GM12878 (cell line): ENCODE measurements around the gene LAMP1. TPM values are rescaled to one million over a fixed set of nuclear protein-coding genes. Genes with fewer than 3 reads are reported as not detected.
A peak's percentile ranks its signal among the peaks of the same experiment; 100 is the strongest.

ENCODE experiments used
- ATF7 ChIP-seq: fragments of 450-650 bp; IDR thresholded peaks from 2 replicates; pipeline ENCODE4 v1.6.1; 2016; ENCODE audit warnings: low read depth, mild to moderate bottlenecking
- BHLHE40 ChIP-seq, 2 experiments: fragments of 450-650 bp in 1 of 2; IDR thresholded peaks; 2 replicates each; pipeline ENCODE4 v1.6.1; 2011 to 2017; ENCODE audit warnings: low read depth in 2 of 2, borderline replicate concordance in 1 of 2, improper control_type of control experiment in 1 of 2, low read length in 1 of 2, mild to moderate bottlenecking in 1 of 2
- CBX3 ChIP-seq: fragments of 200-600 bp; sonication (generic); IDR thresholded peaks from 2 replicates; pipeline ENCODE4 v1.6.1; 2016; ENCODE audit warnings: low read depth, borderline replicate concordance
- CHD2 ChIP-seq: IDR thresholded peaks from 2 replicates; pipeline ENCODE4 v1.6.1; 2011; ENCODE audit warnings: low read depth, low read length, improper control_type of control experiment, borderline replicate concordance
- EED ChIP-seq: sonication (generic); IDR thresholded peaks from 2 replicates; pipeline ENCODE4 v1.6.1; 2016; ENCODE audit warnings: antibody characterized with exemption, low read depth
- EGR1 ChIP-seq, 2 experiments: IDR thresholded peaks; 1 replicate in 1 of 2; 2 replicates in 1 of 2; pipeline ENCODE4 v1.6.1; 2011 to 2012; ENCODE audit warnings: low read depth in 2 of 2, low read length in 2 of 2, borderline replicate concordance in 1 of 2, mild to moderate bottlenecking in 1 of 2, moderate library complexity in 1 of 2
- ESRRA ChIP-seq: IDR thresholded peaks from 2 replicates; pipeline ENCODE4 v1.6.1; 2012; ENCODE audit warnings: mild to moderate bottlenecking, low read length, improper control_type of control experiment
- EZH2 ChIP-seq: IDR thresholded peaks from 2 replicates; pipeline ENCODE4 v1.6.1; 2012; ENCODE audit warnings: low read depth, mild to moderate bottlenecking, control low read depth, inconsistent platforms, low read length, borderline replicate concordance; ENCODE audit not compliant: control insufficient read depth
- FOS ChIP-seq: IDR thresholded peaks from 3 replicates; pipeline ENCODE4 v1.6.1; 2011; ENCODE audit warnings: borderline replicate concordance; ENCODE audit not compliant: insufficient read length; ENCODE audit errors: extremely low read depth
- FOXM1 ChIP-seq: IDR thresholded peaks from 2 replicates; pipeline ENCODE4 v1.6.1; 2012; ENCODE audit warnings: low read depth, mild to moderate bottlenecking, inconsistent platforms, low read length, moderate library complexity
- GATAD2B ChIP-seq: fragments of 450-650 bp; conservative IDR thresholded peaks from 2 replicates; pipeline ENCODE4 v1.6.1; 2017; ENCODE audit warnings: low read depth, mild to moderate bottlenecking, moderate library complexity
- JUNB ChIP-seq: IDR thresholded peaks from 2 replicates; pipeline ENCODE4 v1.6.1; 2016; ENCODE audit warnings: antibody characterized with exemption, mild to moderate bottlenecking
- KDM1A ChIP-seq: fragments of 200-600 bp; sonication (generic); IDR thresholded peaks from 2 replicates; pipeline ENCODE4 v1.6.1; 2016; ENCODE audit warnings: borderline replicate concordance
- MAX ChIP-seq: IDR thresholded peaks from 2 replicates; pipeline ENCODE4 v1.6.1; 2012; ENCODE audit warnings: low read depth, low read length, improper control_type of control experiment
- NR2C1 ChIP-seq: fragments of 450-650 bp; IDR thresholded peaks from 2 replicates; pipeline ENCODE4 v1.6.1; 2017; ENCODE audit warnings: antibody characterized with exemption, mild to moderate bottlenecking, moderate library complexity
- NR2F1 ChIP-seq: fragments of 450-650 bp; conservative IDR thresholded peaks from 2 replicates; pipeline ENCODE4 v1.6.1; 2017; ENCODE audit warnings: mild to moderate bottlenecking
- POU2F2 ChIP-seq: IDR thresholded peaks from 3 replicates; pipeline ENCODE4 v1.6.1; 2011; ENCODE audit warnings: low read depth, mild to moderate bottlenecking, low read length, borderline replicate concordance
- RUNX3 ChIP-seq: IDR thresholded peaks from 2 replicates; pipeline ENCODE4 v1.6.1; 2012; ENCODE audit warnings: low read length, inconsistent platforms
- SIX5 ChIP-seq: IDR thresholded peaks from 2 replicates; pipeline ENCODE4 v1.6.1; 2011; ENCODE audit warnings: mild to moderate bottlenecking, low read depth, low read length, moderate library complexity; ENCODE audit not compliant: severe bottlenecking
- SMARCA5 ChIP-seq: fragments of 450-650 bp; IDR thresholded peaks from 2 replicates; pipeline ENCODE4 v1.6.1; 2017; ENCODE audit warnings: mild to moderate bottlenecking
- SP1 ChIP-seq: IDR thresholded peaks from one replicate; pipeline ENCODE4 v1.6.1; 2011; ENCODE audit warnings: low read depth, low read length
- SREBF1 ChIP-seq: IDR thresholded peaks from 2 replicates; pipeline ENCODE4 v1.6.1; 2012; ENCODE audit warnings: mild to moderate bottlenecking, low read length
- TBL1XR1 ChIP-seq: IDR thresholded peaks from 2 replicates; pipeline ENCODE4 v1.6.1; 2012; ENCODE audit warnings: low read depth, low read length, improper control_type of control experiment
- TCF7 ChIP-seq: IDR thresholded peaks from 2 replicates; pipeline ENCODE4 v1.6.1; 2014; ENCODE audit warnings: antibody characterized with exemption, borderline replicate concordance
- WRNIP1 ChIP-seq: IDR thresholded peaks from 2 replicates; pipeline ENCODE4 v1.6.1; 2011; ENCODE audit warnings: low read depth, low read length, improper control_type of control experiment, borderline replicate concordance
- polyA plus RNA-seq, 11 experiments: library from polyadenylated mRNA; depleted of rRNA in 4 of 11; unstranded in 6 of 11; stranded (reverse) in 5 of 11; fragments of >200 nt; fragmentation: Nextera tagmentation in 4 of 11; fragmentation: Illumina TruSeq in 1 of 11; extraction: Ambion mirVana in 4 of 11; extraction: Trizol in 1 of 11; gene quantifications; 1 replicate in 1 of 11; 2 replicates in 10 of 11; pipeline versions ENCODE4 v1.2.1 to v1.2.3, GENCODE V29; 2011 to 2016; ENCODE audit warnings: inconsistent platforms in 2 of 11, missing spikeins in 2 of 11, low read depth in 1 of 11
- total RNA-seq, 4 experiments: library from RNA; depleted of rRNA in 3 of 4; stranded (reverse); fragments of >200 nt in 3 of 4; fragmentation: Illumina TruSeq in 1 of 4; extraction: Trizol in 1 of 4; gene quantifications; 2 replicates each; pipeline versions ENCODE4 v1.2.1 to v1.2.3, GENCODE V29; 2013 to 2021
- TF ChIP-seq, protein P1 (sequence below): fragments of 450-650 bp; IDR thresholded peaks from 2 replicates; pipeline ENCODE4 v1.6.1; 2017; ENCODE audit warnings: low read depth, mild to moderate bottlenecking, moderate library complexity
- TF ChIP-seq, protein P2 (sequence below): IDR thresholded peaks from 2 replicates; pipeline ENCODE4 v1.6.1; 2011; ENCODE audit warnings: low read depth, mild to moderate bottlenecking, low read length, moderate library complexity, borderline replicate concordance; ENCODE audit errors: extremely low read depth

LAMP1 gene
- total and polyA plus RNA-seq, 10 of the 15 experiments (the other 5 are each of a cell fraction or from before 2014, with no cell fraction given) = 2.5 to 83.0 (median 32.7) TPM

- TF ChIP-seq BHLHE40 (IDR thresholded peaks at IDR 0.05; ENCODE audit: borderline replicate concordance in 1 of 2, low read depth in 2 of 2, low read length in 1 of 2) (peak in 1 of 2 experiments; percentile 30; a peak in 2 of 4 replicates), SREBF1 (no peak), ATF7 (peak; percentile 83), WRNIP1 (no peak), NR2F1 (peak; percentile 89), CBX3 (no peak), MAX (no peak), KDM1A (no peak), FOXM1 (no peak; the same call in 1 of the 2 replicates), JUNB (peak; percentile 60), TBL1XR1 (no peak), POU2F2 (no peak), GATAD2B (no peak), NR2C1 (no peak), SP1 (no peak), EED (0 out of 2 replicates have a peak, but pooled peaks have one; percentile 20), FOS (no peak), TCF7 (no peak), EGR1 (IDR thresholded peaks at IDR 0.05; ENCODE audit: borderline replicate concordance in 1 of 2, low read depth in 2 of 2, low read length in 2 of 2) (peak in 1 of 2 experiments; percentile 65; a peak in 1 of 3 replicates), ESRRA (no peak), SMARCA5 (no peak), RUNX3 (peak; percentile 61), SIX5 (no peak), EZH2 (no peak), CHD2 (no peak)
- TF ChIP-seq, protein P1, sequence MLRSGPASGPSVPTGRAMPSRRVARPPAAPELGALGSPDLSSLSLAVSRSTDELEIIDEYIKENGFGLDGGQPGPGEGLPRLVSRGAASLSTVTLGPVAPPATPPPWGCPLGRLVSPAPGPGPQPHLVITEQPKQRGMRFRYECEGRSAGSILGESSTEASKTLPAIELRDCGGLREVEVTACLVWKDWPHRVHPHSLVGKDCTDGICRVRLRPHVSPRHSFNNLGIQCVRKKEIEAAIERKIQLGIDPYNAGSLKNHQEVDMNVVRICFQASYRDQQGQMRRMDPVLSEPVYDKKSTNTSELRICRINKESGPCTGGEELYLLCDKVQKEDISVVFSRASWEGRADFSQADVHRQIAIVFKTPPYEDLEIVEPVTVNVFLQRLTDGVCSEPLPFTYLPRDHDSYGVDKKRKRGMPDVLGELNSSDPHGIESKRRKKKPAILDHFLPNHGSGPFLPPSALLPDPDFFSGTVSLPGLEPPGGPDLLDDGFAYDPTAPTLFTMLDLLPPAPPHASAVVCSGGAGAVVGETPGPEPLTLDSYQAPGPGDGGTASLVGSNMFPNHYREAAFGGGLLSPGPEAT = no peak
- TF ChIP-seq, protein P2, sequence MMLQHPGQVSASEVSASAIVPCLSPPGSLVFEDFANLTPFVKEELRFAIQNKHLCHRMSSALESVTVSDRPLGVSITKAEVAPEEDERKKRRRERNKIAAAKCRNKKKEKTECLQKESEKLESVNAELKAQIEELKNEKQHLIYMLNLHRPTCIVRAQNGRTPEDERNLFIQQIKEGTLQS = no peak
Measured at GRCh38 chr13:113299951-113300350, 2.9 kb downstream of the LAMP1 start (continued).
